ENCODE measurements around the gene CMIP. TPM values are rescaled to one million over a fixed set of nuclear protein-coding genes. Genes with fewer than 3 reads are reported as not detected.

CMIP gene
- total RNA-seq, 1 experiment from 2014 or later, result 63.7 TPM

- Mint-ChIP-seq H3K4me1 (peaks cover 62% of the 10 kb centered on the region), H3K36me3 (peaks cover 6% of the 10 kb centered on the region), H3K9me3 (no peaks in the 10 kb centered on the region; the same call in 1 of the 2 replicates), H3K27ac (peak overlapping the region; percentile 90), H3K27me3 (ENCODE audit: low read depth) (peaks cover 19% of the 10 kb centered on the region), H3K4me3 (peak overlapping the region; percentile 82)
- POLR2A ChIA-PET, result no interaction called here
- ATAC-seq, result no peak
- CTCF ChIA-PET, result no interaction called here
- no peak for DNase-seq (ENCODE audit: low spot score)
- TF ChIP-seq GRHL2 (CRISPR knock-in tag; IDR thresholded peaks at IDR 0.05; ENCODE audit: insufficient replicate concordance, severe bottlenecking) (no peak), TP53 (CRISPR knock-in tag; IDR thresholded peaks at IDR 0.05) (no peak), HMGXB4 (CRISPR knock-in tag; IDR thresholded peaks at IDR 0.05) (no peak)
Observed at GRCh38 chr16:81446907-81447268, 2.3 kb downstream of the CMIP start.

GRCh38 chr16:81447383-81448101 is 2.9 kb downstream of the CMIP start:
- Mint-ChIP-seq H3K4me1 (peaks cover 68% of the 10 kb centered on the region), H3K4me3 (peak overlapping the region; percentile 82), H3K36me3 (peaks cover 6% of the 10 kb centered on the region), H3K27ac (peak overlapping the region; percentile 41), H3K27me3 (ENCODE audit: low read depth) (peaks cover 12% of the 10 kb centered on the region), H3K9me3 (no peaks in the 10 kb centered on the region; the same call in 1 of the 2 replicates)
- TF ChIP-seq ZNF423 (CRISPR knock-in tag; IDR thresholded peaks at IDR 0.05) (0 out of 2 replicates have a peak, but pooled peaks have one; percentile 29), IRF2 (CRISPR knock-in tag; IDR thresholded peaks at IDR 0.05; ENCODE audit: borderline replicate concordance, low read depth) (no peak)
- DNase-seq (ENCODE audit: low spot score) (no peak), ATAC-seq (no peak)
- ChIA-PET POLR2A (no interaction called here), CTCF (no interaction called here)

GRCh38 chr16:81448154-81449131 is 3.8 kb downstream of the CMIP start:
- TF ChIP-seq NFYB (CRISPR knock-in tag; conservative IDR thresholded peaks at IDR 0.05; ENCODE audit: low read depth) (no peak), ATF2 (CRISPR knock-in tag; IDR thresholded peaks at IDR 0.05; ENCODE audit: borderline replicate concordance, low read depth) (no peak), CBFB (CRISPR knock-in tag; IDR thresholded peaks at IDR 0.05; ENCODE audit: low read depth) (no peak), SP1 (CRISPR knock-in tag; conservative IDR thresholded peaks at IDR 0.05) (no peak), GABPB1 (CRISPR knock-in tag; IDR thresholded peaks at IDR 0.05) (peak; percentile 80), OVOL2 (CRISPR knock-in tag; IDR thresholded peaks at IDR 0.05; ENCODE audit: borderline replicate concordance) (no peak), ZNF396 (CRISPR knock-in tag; IDR thresholded peaks at IDR 0.05; ENCODE audit: borderline replicate concordance) (no peak), ATF3 (CRISPR knock-in tag; conservative IDR thresholded peaks at IDR 0.05) (no peak)
- CTCF ChIA-PET, result no interaction called here
- ATAC-seq (no peak), DNase-seq (ENCODE audit: low spot score) (no peak)
- Mint-ChIP-seq H3K4me3 (peak overlapping the region; percentile 10; the same call in 1 of the 2 replicates), H3K27me3 (ENCODE audit: low read depth) (peaks cover 3% of the 10 kb centered on the region), H3K27ac (peak overlapping the region; percentile 36), H3K36me3 (peaks cover 6% of the 10 kb centered on the region), H3K9me3 (no peaks in the 10 kb centered on the region; the same call in 1 of the 2 replicates), H3K4me1 (peaks cover 73% of the 10 kb centered on the region)
- POLR2A ChIA-PET, result no interaction called here

- TF ChIP-seq SOX15 (CRISPR knock-in tag; IDR thresholded peaks at IDR 0.05), result no peak
- no peak for TF ChIP-seq FOXP4 (CRISPR knock-in tag; IDR thresholded peaks at IDR 0.05)
- TF ChIP-seq ZNF416 (CRISPR knock-in tag; IDR thresholded peaks at IDR 0.05), result no peak
- ChIA-PET POLR2A (no interaction called here), CTCF (no interaction called here)
- Mint-ChIP-seq H3K9me3 (no peaks in the 10 kb centered on the region; the same call in 1 of the 2 replicates), H3K27ac (peak overlapping the region; percentile 36; the same call in 1 of the 2 replicates), H3K36me3 (peaks cover 6% of the 10 kb centered on the region), H3K27me3 (ENCODE audit: low read depth) (no peaks in the 10 kb centered on the region), H3K4me1 (peaks cover 75% of the 10 kb centered on the region), H3K4me3 (no peak overlapping the region)
- no peak for DNase-seq (ENCODE audit: low spot score)
- ATAC-seq, result no peak
Observed at GRCh38 chr16:81449241-81449640, 4.6 kb downstream of the CMIP start.

Data from WTC11 (cell line).